COLO668 (cell line): ENCODE data around the gene USH2A.

Experiments
- DNase-seq: peaks from one replicate; lab custom pipeline; 2025; ENCODE audit not compliant: unreplicated experiment; lab: John Stamatoyannopoulos, UW

USH2A gene, protein sequence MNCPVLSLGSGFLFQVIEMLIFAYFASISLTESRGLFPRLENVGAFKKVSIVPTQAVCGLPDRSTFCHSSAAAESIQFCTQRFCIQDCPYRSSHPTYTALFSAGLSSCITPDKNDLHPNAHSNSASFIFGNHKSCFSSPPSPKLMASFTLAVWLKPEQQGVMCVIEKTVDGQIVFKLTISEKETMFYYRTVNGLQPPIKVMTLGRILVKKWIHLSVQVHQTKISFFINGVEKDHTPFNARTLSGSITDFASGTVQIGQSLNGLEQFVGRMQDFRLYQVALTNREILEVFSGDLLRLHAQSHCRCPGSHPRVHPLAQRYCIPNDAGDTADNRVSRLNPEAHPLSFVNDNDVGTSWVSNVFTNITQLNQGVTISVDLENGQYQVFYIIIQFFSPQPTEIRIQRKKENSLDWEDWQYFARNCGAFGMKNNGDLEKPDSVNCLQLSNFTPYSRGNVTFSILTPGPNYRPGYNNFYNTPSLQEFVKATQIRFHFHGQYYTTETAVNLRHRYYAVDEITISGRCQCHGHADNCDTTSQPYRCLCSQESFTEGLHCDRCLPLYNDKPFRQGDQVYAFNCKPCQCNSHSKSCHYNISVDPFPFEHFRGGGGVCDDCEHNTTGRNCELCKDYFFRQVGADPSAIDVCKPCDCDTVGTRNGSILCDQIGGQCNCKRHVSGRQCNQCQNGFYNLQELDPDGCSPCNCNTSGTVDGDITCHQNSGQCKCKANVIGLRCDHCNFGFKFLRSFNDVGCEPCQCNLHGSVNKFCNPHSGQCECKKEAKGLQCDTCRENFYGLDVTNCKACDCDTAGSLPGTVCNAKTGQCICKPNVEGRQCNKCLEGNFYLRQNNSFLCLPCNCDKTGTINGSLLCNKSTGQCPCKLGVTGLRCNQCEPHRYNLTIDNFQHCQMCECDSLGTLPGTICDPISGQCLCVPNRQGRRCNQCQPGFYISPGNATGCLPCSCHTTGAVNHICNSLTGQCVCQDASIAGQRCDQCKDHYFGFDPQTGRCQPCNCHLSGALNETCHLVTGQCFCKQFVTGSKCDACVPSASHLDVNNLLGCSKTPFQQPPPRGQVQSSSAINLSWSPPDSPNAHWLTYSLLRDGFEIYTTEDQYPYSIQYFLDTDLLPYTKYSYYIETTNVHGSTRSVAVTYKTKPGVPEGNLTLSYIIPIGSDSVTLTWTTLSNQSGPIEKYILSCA (N-terminal part only)

DNA sequence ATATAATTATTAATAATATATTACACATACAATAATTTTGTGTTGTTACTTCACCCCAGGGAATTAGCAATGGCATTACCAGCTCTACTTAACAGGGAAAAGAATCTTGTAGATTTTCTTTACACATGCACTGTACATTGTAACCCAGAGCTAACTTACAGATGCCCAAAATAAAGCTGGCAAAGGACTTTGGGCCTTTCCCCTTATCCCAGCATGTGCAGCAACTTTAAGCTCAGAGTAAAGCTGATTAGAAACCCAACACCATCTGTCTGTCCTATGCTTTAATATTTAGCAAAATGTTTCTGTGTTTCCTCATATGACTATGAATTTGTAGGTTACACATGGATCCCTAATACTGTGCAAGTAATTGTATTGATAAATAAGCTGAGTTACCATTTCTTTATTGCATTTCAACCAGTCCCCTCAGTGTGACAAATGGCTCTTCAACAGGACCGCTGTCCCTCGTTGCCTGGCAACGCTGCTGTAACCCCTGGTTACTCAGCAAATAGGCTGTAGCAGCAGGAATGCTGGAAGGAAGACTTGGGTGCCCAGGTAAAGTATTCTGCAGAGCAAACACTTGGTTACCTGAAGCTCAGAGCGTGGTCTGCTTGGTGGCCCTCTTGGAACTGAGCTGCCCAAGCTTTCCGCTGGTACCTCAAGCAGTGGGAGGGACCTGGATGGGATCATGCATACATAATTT is at the start of gene USH2A:
USH2A (minus strand) TSS at position 628 of the 700 bp plus-strand sequence. CDS start 1,112 bp downstream, outside the sequence.
- peak; percentile 90 for DNase-seq

DNA sequence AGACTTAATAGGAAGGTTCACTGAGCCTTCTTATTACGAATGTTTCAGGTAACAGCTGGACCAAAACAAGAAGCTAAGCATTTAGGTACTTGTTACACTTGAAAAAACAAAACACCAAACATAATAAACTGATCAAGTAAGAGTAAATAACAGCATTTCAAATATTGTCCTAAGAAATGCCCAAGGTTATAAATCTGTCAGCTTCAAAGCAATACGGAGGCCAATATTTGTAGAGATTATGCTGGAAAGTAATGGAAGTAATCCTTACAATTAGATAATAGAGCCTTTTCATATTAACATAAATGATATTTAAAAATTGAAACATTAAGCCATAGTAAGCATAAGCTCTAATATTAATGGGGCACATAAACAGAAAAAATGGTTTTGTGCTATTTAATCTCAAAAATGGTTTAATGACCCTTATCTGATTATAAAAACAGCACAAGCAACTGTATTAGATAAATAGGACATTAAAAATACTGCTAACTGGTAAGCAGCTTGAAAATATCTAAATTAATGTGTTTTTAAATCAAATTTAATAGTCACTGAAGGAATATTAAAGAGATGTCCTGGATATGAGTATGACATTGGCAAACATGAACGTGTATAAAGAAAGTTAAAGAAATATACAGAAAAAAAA is 43.0 kb upstream of the USH2A start:
- no peak for DNase-seq

DNA sequence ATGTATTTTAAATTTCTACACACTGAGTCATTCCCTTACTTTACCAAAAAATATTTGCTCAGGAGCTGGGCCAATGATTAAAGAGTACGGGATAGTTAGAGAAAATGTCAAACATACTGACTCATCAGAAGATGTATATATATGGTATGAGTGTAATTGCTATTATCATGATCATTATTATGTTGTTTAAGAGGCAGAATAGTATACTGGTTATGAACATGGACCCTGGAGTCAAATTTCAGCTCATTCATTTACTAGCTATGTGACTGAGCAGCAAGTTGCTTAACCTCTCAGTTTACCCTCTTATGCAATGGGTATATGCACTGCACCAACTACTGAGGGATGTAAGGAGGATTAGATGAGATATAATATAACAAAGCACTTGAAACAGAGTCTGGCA is 41.2 kb upstream of the USH2A start:
- DNase-seq, result no peak

DNA sequence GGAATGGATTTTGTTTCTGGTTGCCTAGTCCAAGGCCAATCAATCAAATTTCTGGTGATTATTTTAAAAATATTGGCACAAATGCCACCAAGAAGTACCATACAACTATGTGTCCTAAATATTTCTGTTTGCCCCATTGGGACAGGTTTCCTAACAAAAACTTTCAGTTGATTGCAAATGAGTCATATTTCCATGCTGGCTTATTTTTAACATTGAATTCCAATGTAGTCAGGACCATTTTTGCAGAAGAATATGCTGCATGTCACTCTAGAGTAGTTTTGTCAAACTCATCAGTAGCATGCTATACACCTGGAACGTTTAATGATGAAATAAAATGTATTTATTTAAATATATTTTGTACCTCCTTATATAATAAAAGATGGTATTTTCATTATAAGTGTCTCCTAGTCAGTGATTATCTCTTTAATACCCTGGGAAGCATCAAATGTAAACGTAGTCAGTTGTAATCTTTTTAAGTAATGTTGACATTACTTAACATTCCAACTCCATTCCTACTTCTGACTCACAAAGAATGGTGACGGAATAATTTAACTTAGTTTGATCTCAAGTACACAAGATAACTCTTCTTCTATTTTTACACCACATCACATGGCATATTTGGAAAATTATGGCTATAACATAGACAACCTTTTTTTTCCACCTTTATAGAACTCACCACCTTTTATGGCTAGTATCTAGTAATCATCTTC is 39.0 kb upstream of the USH2A start:
- no peak for DNase-seq

DNA sequence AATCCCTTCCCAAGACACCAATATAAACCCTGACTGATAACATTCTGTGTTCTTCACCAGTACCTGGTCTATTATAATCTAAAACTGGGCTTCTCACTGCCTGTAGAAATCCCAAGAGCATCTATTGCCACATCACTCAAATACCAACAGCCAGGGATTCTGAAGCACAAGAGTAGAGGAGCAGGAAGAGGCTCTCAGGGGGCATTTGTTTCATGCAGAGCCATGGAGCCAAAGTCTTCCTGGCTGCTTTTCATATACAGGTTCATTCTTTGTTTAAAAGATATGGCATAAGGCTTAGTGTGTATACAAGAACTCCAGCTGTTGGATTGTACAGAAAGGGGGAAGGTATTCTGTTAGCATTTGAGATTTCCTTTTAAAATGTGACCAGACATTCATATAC is 38.2 kb upstream of the USH2A start:
- no peak for DNase-seq

DNA sequence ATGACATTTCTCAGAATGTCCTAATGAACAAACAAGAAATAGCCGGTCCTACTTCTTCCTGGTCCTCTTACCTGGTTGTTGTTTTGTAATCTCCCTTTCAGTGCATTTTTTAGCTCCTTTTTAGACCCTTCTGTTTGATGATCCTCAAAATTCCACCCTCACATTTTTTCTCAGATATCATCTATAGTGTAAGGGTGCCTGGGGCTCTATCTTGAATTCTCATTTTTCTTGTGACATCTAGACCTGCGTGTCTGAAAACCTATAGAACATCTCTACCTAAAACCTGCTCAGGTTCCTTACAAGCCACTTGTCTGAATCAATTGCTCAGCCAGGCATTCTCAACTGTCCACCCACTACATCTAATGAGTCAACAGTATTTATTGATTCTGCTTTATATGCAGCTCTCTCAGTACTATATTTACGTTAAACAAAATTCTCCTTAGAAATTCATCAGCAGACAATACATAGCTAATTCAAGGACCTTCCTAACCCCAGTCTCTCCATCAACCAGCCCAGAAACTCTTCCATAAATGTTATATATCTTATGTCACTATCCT is 36.5 kb upstream of the USH2A start:
- no peak for DNase-seq

DNA sequence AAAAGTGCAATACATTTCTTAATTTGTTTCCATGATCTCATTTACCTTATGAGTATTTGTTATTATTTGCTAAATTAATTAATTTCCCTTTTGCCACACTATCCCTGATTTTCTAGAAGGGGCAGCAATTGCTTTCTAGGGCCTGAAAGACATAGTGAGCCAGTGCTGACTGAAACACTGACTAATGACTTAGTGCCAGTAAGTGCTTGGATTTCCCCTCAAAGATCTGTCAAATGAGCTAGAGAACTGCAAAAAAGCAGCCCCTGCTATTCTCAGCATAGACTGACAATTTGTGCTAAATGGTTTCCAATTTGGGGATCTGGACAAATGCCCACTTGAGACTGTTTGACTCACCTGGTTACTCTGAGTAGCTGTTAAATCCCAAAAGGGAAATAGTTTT is 35.6 kb upstream of the USH2A start:
- DNase-seq, result no peak

DNA sequence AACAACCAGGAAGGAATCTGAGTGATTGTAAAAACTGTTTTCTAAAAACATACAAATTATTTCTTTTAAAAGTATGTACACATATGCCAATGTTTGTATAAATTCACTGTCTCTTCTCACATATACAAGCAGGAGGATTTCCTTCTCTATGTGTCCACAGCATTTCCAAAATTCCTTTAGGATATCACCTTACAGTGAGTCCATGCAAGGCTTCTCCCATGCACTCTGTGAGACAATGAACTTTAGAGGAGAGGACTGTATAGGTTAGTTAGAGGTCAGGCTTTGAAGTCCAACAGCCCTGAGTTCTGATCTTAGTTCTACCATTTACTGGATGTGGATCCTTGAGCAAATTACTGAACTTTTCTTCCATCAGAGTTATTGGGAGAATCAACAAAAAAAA is 34.1 kb upstream of the USH2A start:
- DNase-seq, result no peak

DNA sequence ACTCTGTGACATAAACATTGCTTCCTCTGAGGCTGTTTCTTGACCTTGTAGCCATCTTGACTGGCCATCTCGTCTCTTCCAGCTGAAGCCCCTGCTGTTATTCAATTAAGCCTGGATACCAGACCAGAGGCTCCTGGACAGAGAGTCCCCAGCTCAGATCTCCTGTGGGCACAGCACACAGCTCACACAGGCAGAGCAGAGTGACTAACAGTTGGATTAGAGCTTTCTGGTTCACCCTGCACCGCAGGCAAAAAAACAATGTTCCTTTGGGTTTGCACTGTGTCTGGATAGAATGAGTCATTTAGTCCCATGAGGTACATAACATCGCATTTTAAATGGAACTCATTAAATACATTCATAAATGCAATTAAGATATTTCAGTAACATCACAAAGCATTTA is 33.4 kb upstream of the USH2A start:
- no peak for DNase-seq

DNA sequence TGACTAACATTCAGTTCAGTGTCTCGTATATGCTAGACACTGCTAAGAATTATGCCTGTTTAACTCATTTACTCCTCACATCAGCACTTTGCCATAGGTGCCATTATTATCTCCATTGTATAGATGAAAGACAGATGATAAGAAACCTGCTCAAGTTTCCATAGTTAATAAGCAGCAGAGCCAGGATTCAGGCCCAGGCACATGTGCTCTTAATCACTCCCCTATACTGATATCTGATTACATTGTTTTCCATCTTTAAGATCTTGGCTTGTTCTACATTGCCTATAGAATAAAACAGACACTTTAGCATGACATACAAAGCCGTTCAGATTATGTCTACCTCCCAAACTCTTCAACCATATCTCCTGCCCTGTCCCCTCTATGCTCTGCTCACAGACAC is 30.5 kb upstream of the USH2A start:
- no peak for DNase-seq

DNA sequence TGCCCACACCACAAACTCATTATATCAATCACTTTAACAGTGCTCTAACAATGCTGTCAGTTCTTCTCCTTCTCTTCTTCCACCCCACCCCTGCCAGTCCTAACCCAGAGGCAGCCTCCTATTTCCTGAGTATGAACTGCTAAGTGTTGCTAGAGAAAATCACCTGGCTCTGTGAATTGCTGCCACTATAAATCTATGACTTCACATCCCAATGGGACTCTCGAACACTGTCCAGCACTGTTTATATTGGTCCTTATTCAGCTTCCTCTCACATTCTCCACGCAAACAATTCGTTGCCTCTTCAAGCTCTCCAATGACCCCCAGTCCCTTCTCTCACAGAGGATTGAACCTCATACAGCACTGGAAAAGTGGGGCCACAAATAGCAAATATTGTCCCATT is 27.0 kb upstream of the USH2A start:
- no peak for DNase-seq

DNA sequence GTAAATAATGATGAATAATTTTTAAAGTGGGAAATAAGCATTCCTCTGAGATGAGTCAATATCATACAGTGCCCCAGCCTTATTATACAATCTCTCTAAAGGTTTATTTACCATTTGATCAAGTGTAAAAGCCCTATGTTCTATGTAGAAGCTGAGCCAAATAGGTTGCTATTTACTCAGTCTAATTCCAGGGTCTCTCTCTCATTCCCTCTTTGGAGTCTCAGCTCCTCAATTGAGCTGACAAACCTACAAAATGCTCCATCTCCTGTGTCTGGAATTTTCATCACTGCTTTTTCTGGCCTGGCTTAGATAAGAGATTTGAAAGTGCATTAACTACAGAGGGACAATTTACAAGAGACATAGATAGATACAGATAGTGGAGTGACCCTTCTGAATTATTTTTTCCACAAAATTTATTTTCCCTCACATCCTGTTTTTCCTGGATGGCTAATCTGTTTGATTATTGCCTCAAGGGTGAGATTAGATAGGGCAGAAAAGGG is 24.8 kb upstream of the USH2A start:
- no peak for DNase-seq

DNA sequence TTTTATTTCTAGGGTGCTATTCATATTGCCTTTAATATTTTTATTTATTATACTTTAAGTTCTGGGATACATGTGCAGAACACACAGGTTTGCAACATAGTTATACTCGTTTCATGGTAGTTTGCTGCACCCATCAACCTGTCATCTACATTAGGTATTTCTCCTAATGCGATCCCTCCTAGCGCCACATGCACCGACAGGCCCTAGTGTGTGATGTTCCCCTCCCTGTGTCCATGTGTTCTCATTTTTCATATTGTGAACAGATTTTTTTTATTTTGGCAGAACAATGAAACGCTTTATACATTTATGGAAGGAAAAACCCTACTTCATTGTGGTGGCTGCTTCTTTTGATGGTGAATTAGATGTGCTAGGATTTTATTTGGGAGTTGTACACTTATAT is 14.4 kb upstream of the USH2A start:
- DNase-seq, result no peak

DNA sequence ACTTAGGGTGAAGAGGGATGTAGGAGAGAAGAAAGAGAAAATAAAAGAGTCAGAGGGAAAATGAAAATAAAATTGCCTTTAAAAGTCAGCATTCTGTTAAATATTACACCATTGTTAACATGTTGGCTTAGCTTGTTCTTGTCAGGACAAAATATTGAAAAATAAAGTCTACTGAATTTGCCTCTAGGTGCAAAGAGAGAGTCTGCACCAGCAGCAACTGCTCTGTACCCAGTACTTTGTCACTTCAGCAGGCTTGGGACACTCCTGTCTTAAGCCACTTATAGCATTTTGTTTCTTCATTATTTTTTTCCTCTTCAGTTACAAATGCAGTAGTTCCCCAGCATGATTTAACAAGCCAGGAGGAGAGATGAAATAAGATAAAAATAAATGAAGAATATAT is 11.0 kb upstream of the USH2A start:
- no peak for DNase-seq

DNA sequence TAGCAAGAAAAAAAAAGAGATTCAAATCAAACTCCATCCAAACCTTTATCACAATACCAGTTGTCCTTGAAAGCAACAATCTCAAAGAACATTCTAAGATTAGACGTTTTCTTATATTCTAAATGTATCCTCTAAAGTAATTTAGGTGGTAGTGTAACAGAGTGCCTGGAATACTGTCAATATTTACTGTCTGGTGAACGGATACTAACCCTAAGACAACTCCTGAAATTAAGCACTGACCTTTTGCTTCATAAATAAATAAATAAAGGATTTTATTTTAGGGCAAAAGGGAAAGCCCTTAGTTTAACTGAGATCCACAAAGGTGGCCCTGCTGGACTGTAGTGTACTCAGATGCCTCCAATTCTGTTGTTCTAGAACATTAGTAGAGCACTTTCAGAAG is 9.9 kb upstream of the USH2A start:
- DNase-seq, result no peak

DNA sequence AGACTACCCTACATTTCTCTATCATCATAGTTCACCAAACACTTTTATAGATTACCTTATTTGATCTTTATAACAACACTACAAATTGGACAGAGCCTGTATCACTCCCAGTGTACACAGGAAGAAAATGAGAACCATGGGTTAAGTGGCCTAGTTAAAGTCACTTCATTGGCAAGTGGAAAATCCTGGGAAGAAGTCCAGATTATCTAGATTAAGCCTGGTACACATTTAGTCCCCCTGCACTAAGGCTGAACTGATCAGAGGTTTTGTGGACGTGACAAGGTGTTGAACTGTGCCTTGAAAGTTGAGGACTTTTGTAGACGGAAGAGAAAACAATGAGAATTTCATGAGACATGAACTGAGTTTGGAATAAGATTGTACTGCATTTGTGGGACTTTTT is 7.5 kb upstream of the USH2A start:
- no peak for DNase-seq

DNA sequence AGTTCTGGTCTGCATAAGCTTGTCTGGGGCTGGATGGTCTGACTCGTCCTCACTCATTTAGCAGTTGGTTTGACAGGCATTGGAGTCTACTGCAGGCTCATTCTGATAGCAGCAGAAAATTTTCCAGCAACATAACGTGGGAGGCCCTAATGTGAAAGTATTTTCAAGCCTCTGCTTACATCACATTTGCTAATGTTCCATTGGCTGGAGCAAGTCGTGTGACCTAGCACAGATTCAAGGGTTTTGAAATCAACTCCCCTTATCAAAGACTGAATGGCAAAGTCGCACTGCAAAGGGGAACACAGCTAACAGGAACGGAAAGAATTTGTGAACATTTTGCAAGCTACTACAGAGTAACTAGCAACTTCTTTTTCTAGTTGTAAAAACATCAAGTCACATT is 2.3 kb upstream of the USH2A start:
- DNase-seq, result no peak

DNA sequence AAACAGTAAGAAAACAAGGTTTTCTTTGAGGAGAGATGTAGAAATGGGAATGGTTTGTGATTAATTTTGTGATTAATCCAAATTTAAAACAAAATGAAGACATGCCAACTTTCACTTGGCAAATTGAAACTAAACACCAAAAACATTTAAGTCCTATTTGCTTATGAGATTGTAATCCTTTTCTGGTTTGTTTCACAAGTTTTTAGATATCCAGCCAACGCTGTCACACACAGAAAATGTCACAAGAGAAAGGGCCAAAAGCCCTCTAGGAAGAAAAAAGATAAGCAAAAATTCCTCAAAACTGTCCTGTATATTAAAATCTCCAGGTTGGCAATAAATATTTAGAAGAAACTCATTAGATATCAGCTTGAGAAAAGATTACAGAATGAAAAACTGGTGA is 2.5 kb downstream of the USH2A start:
- DNase-seq, result no peak

DNA sequence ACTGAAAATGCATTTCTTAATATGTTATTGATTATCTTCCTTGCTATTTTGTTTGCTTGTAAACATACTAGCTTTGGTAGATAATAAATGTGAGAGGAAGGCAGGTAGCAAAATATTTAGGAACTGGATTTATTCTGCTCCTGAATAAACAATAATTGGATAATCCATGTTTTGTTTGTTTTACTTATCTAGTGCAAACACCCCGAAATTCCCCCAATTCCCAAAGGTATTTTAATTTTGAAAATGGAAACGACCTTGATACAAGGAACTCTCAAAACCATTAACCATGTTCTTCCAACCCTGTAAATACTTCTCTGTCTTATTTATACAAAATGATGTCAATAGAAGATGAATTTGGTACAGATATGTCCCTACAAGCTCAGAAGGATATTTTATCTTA is 3.0 kb downstream of the USH2A start:
- no peak for DNase-seq
